Erythroblast (primary cell): ENCODE data around the gene IL19.

Experiments used
- GATA1 ChIP-seq: IDR thresholded peaks from 2 replicates; pipeline ENCODE4 v1.6.1; 2011; ENCODE audit warnings: low read depth, mild to moderate bottlenecking, control low read depth, low read length, moderate library complexity
- POLR2A ChIP-seq: IDR thresholded peaks from 2 replicates; pipeline ENCODE4 v1.6.1; 2011; ENCODE audit warnings: mild to moderate bottlenecking, low read length

DNA sequence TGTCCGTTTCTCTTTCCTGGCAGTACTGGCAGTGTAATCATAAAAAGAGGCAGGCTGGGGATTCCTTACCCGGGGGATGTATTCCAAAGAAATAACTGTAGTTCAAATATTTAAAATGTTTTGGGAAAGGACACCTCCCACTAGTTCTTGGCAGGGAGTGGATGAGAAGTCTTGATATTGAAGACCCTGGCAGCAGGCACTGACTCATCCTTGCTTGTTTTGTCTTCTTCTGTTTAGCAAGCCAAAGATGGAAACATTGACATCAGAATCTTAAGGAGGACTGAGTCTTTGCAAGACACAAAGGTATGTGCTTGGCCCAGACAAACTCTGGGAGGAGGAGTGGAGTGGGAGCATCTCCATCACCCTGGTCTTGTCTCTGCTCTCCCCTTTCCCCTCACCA, 95.5 kb downstream of the IL19 start:
- TF ChIP-seq POLR2A (no peak), GATA1 (no peak)
